OCI-LY1 (cell line): ENCODE data around the gene KDM4B.

Source experiments
- H2AFZ ChIP-seq: fragments of 200-600 bp; sonication (generic), shearing (Covaris generic); 2 replicates; pipeline ENCODE4 v1.6.0; 2014; ENCODE audit warnings: antibody characterized with exemption, mild to moderate bottlenecking, low read length
- H3F3A ChIP-seq: fragments of 200-600 bp; sonication (generic), shearing (Covaris generic); 2 replicates; pipeline ENCODE4 v1.6.0; 2014; ENCODE audit warnings: mild to moderate bottlenecking, antibody characterized with exemption, low read length, moderate library complexity; ENCODE audit not compliant: insufficient read depth
- H3K27ac ChIP-seq: fragments of 200-600 bp; sonication (generic); 2 replicates; pipeline ENCODE4 v1.5.1; 2014; ENCODE audit warnings: low read length, mixed run types, mild to moderate bottlenecking, low read depth; ENCODE audit not compliant: poor library complexity, severe bottlenecking
- H3K27me3 ChIP-seq: fragments of 200-600 bp; sonication (generic); 2 replicates; pipeline ENCODE4 v1.6.0; 2014; ENCODE audit warnings: antibody characterized with exemption, mild to moderate bottlenecking, low read length, moderate library complexity; ENCODE audit not compliant: insufficient read depth
- H3K36me3 ChIP-seq: fragments of 200-600 bp; sonication (generic); 2 replicates; pipeline ENCODE4 v1.6.1; 2014; ENCODE audit warnings: mild to moderate bottlenecking, antibody characterized with exemption, low read length, moderate library complexity, mixed read lengths; ENCODE audit not compliant: insufficient read depth
- H3K4me1 ChIP-seq: fragments of 200-600 bp; sonication (generic); 2 replicates; pipeline ENCODE4 v1.5.1; 2014; ENCODE audit warnings: mild to moderate bottlenecking, low read length, moderate library complexity; ENCODE audit not compliant: insufficient read depth, severe bottlenecking
- H3K4me2 ChIP-seq: fragments of 200-600 bp; sonication (generic), shearing (Covaris generic); 2 replicates; pipeline ENCODE4 v1.6.1; 2014; ENCODE audit warnings: low read length
- H3K4me3 ChIP-seq: fragments of 200-600 bp; sonication (generic); 2 replicates; pipeline ENCODE4 v1.5.1; 2014; ENCODE audit warnings: low read length, low read depth, mild to moderate bottlenecking, mixed read lengths; ENCODE audit not compliant: poor library complexity, severe bottlenecking
- H3K79me2 ChIP-seq: fragments of 200-600 bp; shearing (Covaris generic); 2 replicates; pipeline ENCODE4 v1.6.1; 2016; ENCODE audit warnings: mixed run types, low read length, mixed read lengths; ENCODE audit not compliant: insufficient read depth
- H3K9ac ChIP-seq: fragments of 200-600 bp; sonication (generic), shearing (Covaris generic); 2 replicates; pipeline ENCODE4 v1.6.1; 2014; ENCODE audit warnings: mild to moderate bottlenecking, low read length, mixed read lengths
- H3K9me2 ChIP-seq: fragments of 200-600 bp; sonication (generic), shearing (Covaris generic); 2 replicates; pipeline ENCODE4 v1.6.1; 2014; ENCODE audit warnings: low read depth, mild to moderate bottlenecking, low read length, mixed read lengths
- H3K9me3 ChIP-seq: fragments of 200-600 bp; shearing (Covaris generic); 2 replicates; pipeline ENCODE4 v1.6.1; 2014; ENCODE audit warnings: low read length, mixed read lengths
- H4K20me1 ChIP-seq: fragments of 200-600 bp; sonication (generic), shearing (Covaris generic); 2 replicates; pipeline ENCODE4 v1.6.0; 2016; ENCODE audit warnings: mild to moderate bottlenecking, low read length; ENCODE audit not compliant: insufficient read depth
- EZH2 ChIP-seq: fragments of 200-600 bp; sonication (generic), shearing (Covaris generic); IDR thresholded peaks from 2 replicates; pipeline ENCODE4 v1.8.0; 2017; ENCODE audit warnings: borderline replicate concordance, mixed run types, mild to moderate bottlenecking, antibody characterized with exemption, low read length, moderate library complexity, mixed read lengths
- TF ChIP-seq, protein P1 (sequence below): fragments of 200-600 bp; sonication (generic), shearing (Covaris generic); IDR thresholded peaks from 2 replicates; pipeline ENCODE4 v1.5.1; 2017; ENCODE audit warnings: mild to moderate bottlenecking, antibody characterized with exemption, low read length, moderate library complexity, mixed read lengths

The KDM4B gene

DNA sequence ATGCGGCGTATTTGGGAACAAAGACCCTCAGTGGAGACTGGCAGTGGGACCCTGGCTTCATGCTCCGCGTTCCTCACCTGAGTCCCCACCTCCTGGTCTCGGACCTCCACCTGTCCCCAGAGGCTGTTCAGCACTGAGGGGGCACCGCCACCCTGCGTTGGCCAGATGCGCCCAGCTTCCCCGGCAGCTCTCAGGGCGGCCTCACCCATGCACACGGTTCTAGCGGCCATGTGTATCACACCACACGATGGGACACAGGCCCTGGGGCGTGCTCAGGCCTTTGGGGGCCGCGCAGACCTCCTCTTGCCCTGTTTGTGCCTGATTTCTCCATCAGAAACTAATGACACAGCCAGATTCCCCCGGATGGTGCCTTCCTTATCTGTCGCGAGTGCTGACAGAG, 138.1 kb downstream of the KDM4B start:
- no peaks in the 10 kb centered on the region for H3K9me2 ChIP-seq
- H3K9ac ChIP-seq = no peak overlapping the region
- H3K9me3 ChIP-seq = no peaks in the 10 kb centered on the region
- no peaks in the 10 kb centered on the region for H3K4me1 ChIP-seq
- no peaks in the 10 kb centered on the region for H3K27me3 ChIP-seq
- H4K20me1 ChIP-seq = no peaks in the 10 kb centered on the region
- H2AFZ ChIP-seq = no peak overlapping the region
- no peaks in the 10 kb centered on the region for H3F3A ChIP-seq
- H3K4me2 ChIP-seq = no peak overlapping the region
- H3K79me2 ChIP-seq = no peaks in the 10 kb centered on the region
- no peak for TF ChIP-seq EZH2
- TF ChIP-seq, protein P1, sequence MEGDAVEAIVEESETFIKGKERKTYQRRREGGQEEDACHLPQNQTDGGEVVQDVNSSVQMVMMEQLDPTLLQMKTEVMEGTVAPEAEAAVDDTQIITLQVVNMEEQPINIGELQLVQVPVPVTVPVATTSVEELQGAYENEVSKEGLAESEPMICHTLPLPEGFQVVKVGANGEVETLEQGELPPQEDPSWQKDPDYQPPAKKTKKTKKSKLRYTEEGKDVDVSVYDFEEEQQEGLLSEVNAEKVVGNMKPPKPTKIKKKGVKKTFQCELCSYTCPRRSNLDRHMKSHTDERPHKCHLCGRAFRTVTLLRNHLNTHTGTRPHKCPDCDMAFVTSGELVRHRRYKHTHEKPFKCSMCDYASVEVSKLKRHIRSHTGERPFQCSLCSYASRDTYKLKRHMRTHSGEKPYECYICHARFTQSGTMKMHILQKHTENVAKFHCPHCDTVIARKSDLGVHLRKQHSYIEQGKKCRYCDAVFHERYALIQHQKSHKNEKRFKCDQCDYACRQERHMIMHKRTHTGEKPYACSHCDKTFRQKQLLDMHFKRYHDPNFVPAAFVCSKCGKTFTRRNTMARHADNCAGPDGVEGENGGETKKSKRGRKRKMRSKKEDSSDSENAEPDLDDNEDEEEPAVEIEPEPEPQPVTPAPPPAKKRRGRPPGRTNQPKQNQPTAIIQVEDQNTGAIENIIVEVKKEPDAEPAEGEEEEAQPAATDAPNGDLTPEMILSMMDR = no peak
- no peak overlapping the region for H3K27ac ChIP-seq
- no peaks in the 10 kb centered on the region; the same call in 1 of the 2 replicates for H3K36me3 ChIP-seq
- H3K4me3 ChIP-seq = no peak overlapping the region

DNA sequence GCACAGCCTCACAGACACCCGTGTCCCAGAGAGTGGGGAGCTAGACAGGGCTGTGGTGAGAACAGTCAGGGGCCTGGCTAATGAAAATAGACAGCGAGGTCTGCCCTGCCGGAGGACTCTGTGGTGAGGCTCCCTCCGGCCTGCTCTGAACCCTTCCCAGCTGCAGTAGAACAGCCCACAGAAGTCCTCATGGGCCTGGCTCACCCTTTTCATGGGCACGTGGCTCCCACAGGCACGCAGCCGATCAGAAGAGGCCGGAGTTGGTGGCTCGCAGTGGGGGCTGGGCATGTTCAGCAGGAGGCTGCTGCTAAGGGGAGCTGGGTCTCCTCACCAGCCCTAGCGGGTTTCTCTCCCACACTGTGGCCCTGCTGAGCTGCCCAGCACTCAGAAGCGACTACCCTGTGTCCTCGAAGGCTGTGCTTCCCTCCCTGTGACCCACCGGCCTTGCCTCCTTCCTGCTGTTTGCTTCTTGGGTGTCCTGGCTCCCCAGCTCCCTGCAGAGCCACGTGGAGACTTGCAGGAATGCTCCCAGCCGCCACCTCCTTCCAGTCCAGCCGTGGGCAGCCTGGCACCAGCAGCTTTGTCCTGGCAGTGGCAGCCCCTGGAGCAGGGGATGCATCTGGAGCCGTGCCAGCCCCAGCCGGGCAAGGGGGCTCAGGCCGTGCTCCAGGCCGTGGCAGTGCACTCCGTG, 138.7 kb downstream of the KDM4B start:
- H3K27me3 ChIP-seq = no peaks in the 10 kb centered on the region
- H3K4me2 ChIP-seq = no peak overlapping the region
- no peaks in the 10 kb centered on the region for H3K9me2 ChIP-seq
- H3K9me3 ChIP-seq = no peaks in the 10 kb centered on the region
- peaks cover 3% of the 10 kb centered on the region; the same call in 1 of the 2 replicates for H3K36me3 ChIP-seq
- TF ChIP-seq, protein P1 = no peak
- no peak for TF ChIP-seq EZH2
- no peaks in the 10 kb centered on the region for H3K79me2 ChIP-seq
- H3K9ac ChIP-seq = no peak overlapping the region
- no peaks in the 10 kb centered on the region for H3F3A ChIP-seq
- H3K27ac ChIP-seq = no peak overlapping the region
- H4K20me1 ChIP-seq = no peaks in the 10 kb centered on the region
- no peaks in the 10 kb centered on the region for H3K4me1 ChIP-seq
- no peak overlapping the region for H3K4me3 ChIP-seq
- no peak overlapping the region for H2AFZ ChIP-seq

DNA sequence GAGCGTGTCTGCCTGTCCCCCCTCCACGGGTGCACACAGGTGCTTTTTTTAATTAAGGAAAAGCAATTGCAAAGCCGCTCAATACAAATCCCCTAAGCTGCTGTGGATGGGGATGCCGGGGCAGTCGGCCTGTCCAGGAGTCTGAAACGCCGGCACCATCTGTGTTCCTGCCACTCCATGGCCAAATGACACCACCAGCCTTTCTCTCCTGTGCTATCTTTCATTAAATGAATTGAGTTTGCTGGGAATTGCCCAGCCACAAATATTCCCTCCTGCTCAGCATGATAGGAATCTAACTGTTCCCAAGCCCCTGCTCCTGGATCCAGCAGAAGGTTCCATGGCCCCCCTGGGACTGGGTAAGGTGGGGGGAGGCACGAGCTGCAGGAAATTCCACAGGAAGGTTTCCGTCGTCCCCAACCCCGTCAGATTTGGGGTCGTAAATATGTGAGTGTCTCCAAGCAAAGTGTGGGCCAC, 139.2 kb downstream of the KDM4B start:
- Histone ChIP-seq H3K9ac (no peak overlapping the region), H3K9me2 (no peaks in the 10 kb centered on the region), H3F3A (no peaks in the 10 kb centered on the region), H3K79me2 (no peaks in the 10 kb centered on the region), H3K9me3 (no peaks in the 10 kb centered on the region), H3K4me2 (no peak overlapping the region), H4K20me1 (no peaks in the 10 kb centered on the region), H3K4me1 (no peaks in the 10 kb centered on the region), H3K36me3 (peaks cover 3% of the 10 kb centered on the region; the same call in 1 of the 2 replicates), H2AFZ (no peak overlapping the region), H3K27ac (no peak overlapping the region), H3K4me3 (no peak overlapping the region), H3K27me3 (no peaks in the 10 kb centered on the region)
- TF ChIP-seq EZH2 = no peak
- TF ChIP-seq, protein P1 = no peak
